HG03159 (cell line): ENCODE results near the gene PAEP.

ENCODE experiments used
- ATAC-seq: cut with Tn5 transposase; IDR thresholded peaks from one replicate; pipeline ENCODE4 v1.9.1; 2021; ENCODE audit warnings: mild to moderate bottlenecking, moderate library complexity; ENCODE audit not compliant: unreplicated experiment

Gene PAEP

DNA sequence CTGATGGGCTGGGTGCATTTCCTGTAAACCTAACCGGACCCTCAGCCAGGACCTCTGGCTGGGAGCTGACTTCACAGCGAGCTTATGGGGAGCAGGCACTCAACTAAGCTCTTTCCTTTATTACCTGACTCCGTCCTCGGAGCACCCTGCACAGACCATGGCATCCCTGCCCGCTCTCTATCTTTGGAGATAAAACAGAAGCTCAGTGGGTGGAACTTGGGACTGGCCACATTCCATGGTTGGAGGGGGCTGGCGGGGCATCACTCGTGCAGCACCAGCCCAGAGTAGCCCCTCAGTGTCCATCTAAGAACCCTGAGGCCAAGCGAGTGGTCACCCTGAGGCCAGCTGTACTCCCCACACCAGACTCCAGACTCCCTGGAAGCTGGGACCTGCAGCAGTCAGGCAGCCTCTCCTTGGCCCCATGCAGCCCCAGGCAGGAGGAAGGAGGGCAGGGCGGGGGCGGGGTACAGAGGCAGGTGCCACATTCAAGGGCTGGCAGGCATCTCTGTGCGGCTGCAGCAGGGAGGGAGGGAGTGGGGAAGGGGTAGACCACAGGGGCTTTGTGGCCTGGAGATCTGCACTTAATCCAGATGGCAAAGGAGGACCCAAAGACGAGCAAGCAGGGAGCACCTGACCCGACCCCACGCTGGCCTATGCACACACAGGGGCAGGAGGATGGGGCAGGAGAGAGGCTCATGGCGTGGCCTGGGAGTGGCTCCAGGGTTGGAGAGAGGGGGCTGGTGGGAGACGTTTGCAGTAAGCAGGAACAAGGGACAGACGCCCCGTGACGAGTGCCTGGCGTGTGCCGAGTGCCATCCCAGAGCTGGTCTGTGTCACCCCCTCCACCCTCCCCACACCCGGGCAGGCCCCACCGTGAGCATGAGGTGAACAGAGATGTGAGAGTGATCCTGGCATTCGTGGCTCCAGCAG lies 51.7 kb downstream of the PAEP start:
- ATAC-seq = no peak

DNA sequence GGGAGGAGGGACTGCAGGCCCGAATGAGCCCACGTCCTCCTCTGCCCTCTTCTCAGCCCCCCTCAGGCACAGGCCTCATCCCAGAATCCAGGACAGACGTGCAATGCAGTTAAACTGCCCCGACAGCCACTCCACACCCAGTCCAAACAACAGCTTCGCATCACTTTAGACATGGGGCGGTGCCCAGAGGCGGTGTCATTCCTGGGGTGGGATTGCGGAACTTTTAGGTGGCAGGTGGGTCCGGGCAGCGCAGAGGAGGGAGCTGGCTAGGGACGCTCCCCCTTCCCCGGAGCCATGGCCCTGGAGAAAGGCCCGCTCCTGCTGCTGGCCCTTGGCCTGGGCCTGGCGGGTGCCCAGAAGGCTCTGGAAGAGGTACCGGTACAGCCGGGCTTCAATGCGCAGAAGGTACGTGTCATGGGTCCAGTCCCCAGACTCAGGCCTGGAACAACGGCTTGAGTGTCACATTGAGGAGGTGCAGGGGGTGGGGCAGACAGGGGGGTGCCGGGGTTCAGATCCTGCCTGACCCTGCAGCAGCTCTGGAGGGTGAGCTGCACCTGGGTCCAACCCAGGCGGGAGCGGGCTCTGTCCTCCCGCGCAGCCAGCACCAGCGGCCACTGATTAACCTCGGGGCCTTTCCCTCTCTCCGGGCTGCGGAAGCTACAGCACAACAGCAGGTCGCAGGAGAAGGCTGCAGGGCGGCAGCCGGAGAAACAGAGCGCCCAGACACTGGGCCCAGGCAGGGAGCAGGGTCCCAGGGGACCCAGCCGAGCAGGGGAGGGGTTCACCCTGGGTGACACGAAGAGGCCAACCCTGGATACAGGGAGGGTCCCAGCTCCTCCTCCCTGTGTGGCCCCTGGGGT lies 52.6 kb downstream of the PAEP start:
- ATAC-seq = no peak

DNA sequence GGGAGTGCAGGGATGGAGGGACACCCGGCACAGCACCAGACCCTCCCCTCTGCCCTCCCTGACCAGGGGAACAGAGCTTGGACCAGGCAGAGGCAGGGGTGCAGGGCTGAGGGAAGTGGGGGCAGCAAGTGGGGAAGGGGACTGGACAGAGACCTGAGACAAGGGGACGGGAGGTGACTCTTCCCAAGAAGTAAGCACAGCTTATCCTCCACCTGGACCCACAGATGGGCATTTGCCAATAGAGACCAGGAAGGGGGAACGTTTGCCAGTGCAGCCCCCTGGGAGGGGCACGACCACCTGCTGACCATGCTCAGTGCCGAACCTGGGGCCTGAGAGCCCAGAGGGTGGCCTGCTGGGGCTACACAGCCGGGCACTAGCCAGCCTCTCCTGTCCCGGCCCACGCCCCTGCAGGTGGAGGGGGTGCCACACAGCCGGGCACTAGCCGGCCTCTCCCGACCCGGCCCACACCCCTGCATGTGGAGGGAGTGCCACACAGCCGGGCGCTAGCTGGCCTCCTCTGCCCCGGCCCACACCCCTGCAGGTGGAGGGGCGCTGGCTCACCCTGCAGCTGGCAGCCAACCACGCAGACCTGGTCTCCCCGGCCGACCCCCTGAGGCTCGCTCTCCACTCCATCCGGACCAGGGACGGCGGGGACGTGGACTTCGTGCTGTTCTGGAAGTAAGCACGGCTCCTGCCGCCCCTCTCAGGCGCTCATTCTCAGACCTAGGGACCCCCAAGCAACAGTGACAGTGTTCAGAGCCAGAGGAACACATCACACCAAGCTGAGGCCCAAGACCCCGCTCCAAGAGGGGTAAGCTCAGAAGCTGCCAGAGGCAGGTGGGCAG lies 53.5 kb downstream of the PAEP start:
- ATAC-seq = no peak

DNA sequence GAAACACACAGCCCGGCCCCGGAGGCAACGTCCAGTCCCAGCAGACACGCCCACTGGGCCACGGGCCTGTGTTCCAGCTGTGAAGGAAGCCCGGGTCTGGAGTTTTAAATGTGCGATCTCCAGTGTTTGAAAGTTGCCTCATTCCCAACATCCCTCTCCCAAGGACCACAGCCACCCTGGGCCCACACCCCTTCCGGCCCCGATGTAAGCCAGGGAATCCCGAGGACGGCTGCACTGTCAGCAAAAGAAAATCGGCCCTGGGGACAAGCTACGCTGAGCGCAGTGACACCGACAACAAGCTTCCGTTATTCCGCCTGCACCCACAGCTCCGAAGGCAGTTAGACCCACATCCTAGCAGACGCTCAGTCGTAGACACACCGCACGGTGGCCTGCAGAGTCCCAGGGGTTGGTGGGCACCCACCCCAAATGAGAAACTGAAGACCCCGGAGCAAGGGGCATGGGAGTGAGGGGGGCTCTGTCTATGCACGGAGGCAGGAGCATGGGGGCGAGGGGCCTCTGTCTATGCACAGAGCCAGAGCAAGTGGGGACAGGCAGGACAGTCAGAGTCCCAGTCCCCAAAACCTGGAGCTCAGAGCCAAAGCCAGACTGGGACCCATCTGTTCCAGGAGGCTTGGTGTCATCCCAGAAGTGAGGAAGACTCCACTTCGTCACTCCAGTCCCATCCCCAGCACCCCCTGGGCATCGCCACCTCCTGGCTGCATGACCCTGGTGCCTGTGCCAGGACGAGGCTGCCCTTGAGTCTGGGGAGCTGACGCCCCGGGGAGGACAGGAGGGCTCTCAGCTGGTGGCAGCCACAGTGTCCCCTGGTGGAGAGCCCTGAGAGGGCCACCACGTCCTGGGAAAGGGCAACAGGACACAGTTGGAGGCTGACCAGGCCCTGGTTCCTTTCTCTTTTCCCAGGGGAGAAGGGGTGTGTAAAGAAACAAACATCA lies 54.4 kb downstream of the PAEP start:
- ATAC-seq = no peak
